Neuron (in vitro differentiated cells): ENCODE results near the gene WIPI1.
A peak's percentile ranks its signal among the peaks of the same experiment; 100 is the strongest.
"Not testable (repeated sequence)": the region's sequence is repeated elsewhere in the genome, so short reads cannot be mapped to it uniquely, and the experiment has no call there.

Experiments
- H2AFZ ChIP-seq: one replicate; pipeline ENCODE4 v1.6.1; 2013; ENCODE audit warnings: low read depth, mild to moderate bottlenecking, inconsistent platforms, low read length, moderate library complexity
- H3K27me3 ChIP-seq: one replicate; pipeline ENCODE4 v1.6.1; 2013; ENCODE audit warnings: low read length; ENCODE audit not compliant: insufficient read depth
- H3K36me3 ChIP-seq: one replicate; pipeline ENCODE4 v1.6.1; 2013; ENCODE audit warnings: low read length; ENCODE audit not compliant: insufficient read depth
- H3K4me1 ChIP-seq: one replicate; pipeline ENCODE4 v1.6.1; 2013; ENCODE audit warnings: low read length; ENCODE audit not compliant: insufficient read depth
- H3K4me3 ChIP-seq: 2 replicates; pipeline ENCODE4 v1.5.1; 2013; ENCODE audit warnings: mild to moderate bottlenecking, low read length, moderate library complexity
- H3K9me3 ChIP-seq: one replicate; pipeline ENCODE4 v1.6.1; 2013; ENCODE audit warnings: low read length

Gene WIPI1, protein sequence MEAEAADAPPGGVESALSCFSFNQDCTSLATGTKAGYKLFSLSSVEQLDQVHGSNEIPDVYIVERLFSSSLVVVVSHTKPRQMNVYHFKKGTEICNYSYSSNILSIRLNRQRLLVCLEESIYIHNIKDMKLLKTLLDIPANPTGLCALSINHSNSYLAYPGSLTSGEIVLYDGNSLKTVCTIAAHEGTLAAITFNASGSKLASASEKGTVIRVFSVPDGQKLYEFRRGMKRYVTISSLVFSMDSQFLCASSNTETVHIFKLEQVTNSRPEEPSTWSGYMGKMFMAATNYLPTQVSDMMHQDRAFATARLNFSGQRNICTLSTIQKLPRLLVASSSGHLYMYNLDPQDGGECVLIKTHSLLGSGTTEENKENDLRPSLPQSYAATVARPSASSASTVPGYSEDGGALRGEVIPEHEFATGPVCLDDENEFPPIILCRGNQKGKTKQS

GRCh38 chr17:68457168-68457538 is at the start of gene WIPI1:
TSS of gene WIPI1 (minus strand) at chr17:68457496. CDS start at chr17:68457421, 75 bp downstream.
- Histone ChIP-seq H3K4me3 (peak within 1 kb of the TSS; percentile 84), H2AFZ (peak within 1 kb of the TSS; percentile 71), H3K27me3 (no peaks in the 10 kb centered on the region), H3K9me3 (no peaks in the 10 kb centered on the region), H3K4me1 (peaks cover 33% of the 10 kb centered on the region), H3K36me3 (no peaks in the 10 kb centered on the region)

- H2AFZ ChIP-seq: no peak overlapping the region
- peaks cover 13% of the 10 kb centered on the region for H3K4me1 ChIP-seq
- H3K9me3 ChIP-seq: no peaks in the 10 kb centered on the region
- no peak overlapping the region for H3K4me3 ChIP-seq
- H3K27me3 ChIP-seq: no peaks in the 10 kb centered on the region
- H3K36me3 ChIP-seq: no peaks in the 10 kb centered on the region
Measured at GRCh38 chr17:68505951-68506350, 48.7 kb upstream of the WIPI1 start.

GRCh38 chr17:68501074-68501473 is 43.8 kb upstream of the WIPI1 start:
- H2AFZ ChIP-seq: no peak overlapping the region
- peaks cover 6% of the 10 kb centered on the region for H3K27me3 ChIP-seq
- no peaks in the 10 kb centered on the region for H3K4me1 ChIP-seq
- no peaks in the 10 kb centered on the region for H3K9me3 ChIP-seq
- no peak overlapping the region for H3K4me3 ChIP-seq
- H3K36me3 ChIP-seq: no peaks in the 10 kb centered on the region

- Histone ChIP-seq H3K4me1 (no peaks in the 10 kb centered on the region), H3K4me3 (no peak overlapping the region), H2AFZ (no peak overlapping the region), H3K27me3 (peaks cover 6% of the 10 kb centered on the region), H3K9me3 (no peaks in the 10 kb centered on the region), H3K36me3 (no peaks in the 10 kb centered on the region)
Measured at GRCh38 chr17:68499587-68499986, 42.3 kb upstream of the WIPI1 start.

GRCh38 chr17:68498479-68499326 is 41.4 kb upstream of the WIPI1 start:
- no peak overlapping the region for H2AFZ ChIP-seq
- no peaks in the 10 kb centered on the region for H3K9me3 ChIP-seq
- H3K4me1 ChIP-seq: no peaks in the 10 kb centered on the region
- H3K36me3 ChIP-seq: no peaks in the 10 kb centered on the region
- peaks cover 6% of the 10 kb centered on the region for H3K27me3 ChIP-seq
- no peak overlapping the region for H3K4me3 ChIP-seq

- peaks cover 6% of the 10 kb centered on the region for H3K27me3 ChIP-seq
- no peak overlapping the region for H3K4me3 ChIP-seq
- H3K36me3 ChIP-seq: no peaks in the 10 kb centered on the region
- no peaks in the 10 kb centered on the region for H3K9me3 ChIP-seq
- no peak overlapping the region for H2AFZ ChIP-seq
- no peaks in the 10 kb centered on the region for H3K4me1 ChIP-seq
Measured at GRCh38 chr17:68497885-68498319, 40.6 kb upstream of the WIPI1 start.

DNA sequence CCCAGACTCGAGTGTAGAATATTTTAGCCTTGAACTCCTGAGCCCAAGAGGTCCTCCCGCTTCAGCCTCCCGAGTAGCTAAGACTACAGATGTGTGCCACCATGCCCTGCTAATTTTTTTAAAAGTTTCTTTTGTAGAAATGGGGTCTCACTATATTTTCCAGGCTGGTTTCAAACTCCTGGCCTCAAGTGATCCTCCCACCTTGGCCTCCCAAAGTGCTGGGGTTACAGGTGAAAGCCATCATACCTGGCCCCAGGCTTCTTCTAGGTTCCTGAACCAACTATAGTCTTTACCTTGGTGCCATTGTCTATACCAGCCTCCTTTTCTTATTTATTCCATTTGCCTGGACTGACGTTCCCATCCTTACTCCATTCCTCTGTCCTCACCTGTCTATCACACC is 37.8 kb upstream of the WIPI1 start:
- no peaks in the 10 kb centered on the region for H3K9me3 ChIP-seq
- H3K27me3 ChIP-seq: peaks cover 6% of the 10 kb centered on the region
- no peak overlapping the region for H3K4me3 ChIP-seq
- no peak overlapping the region for H2AFZ ChIP-seq
- no peaks in the 10 kb centered on the region for H3K36me3 ChIP-seq
- H3K4me1 ChIP-seq: no peaks in the 10 kb centered on the region

- H3K4me3 ChIP-seq, H3K27me3 ChIP-seq, H3K36me3 ChIP-seq, H3K9me3 ChIP-seq, H3K4me1 ChIP-seq, H2AFZ ChIP-seq: not testable (repeated sequence)
Measured at GRCh38 chr17:68492394-68493054, 35.2 kb upstream of the WIPI1 start.

- no peak overlapping the region for H3K4me3 ChIP-seq
- no peak overlapping the region for H2AFZ ChIP-seq
- no peaks in the 10 kb centered on the region for H3K36me3 ChIP-seq
- H3K27me3 ChIP-seq: no peaks in the 10 kb centered on the region
- H3K9me3 ChIP-seq: no peaks in the 10 kb centered on the region
- H3K4me1 ChIP-seq: no peaks in the 10 kb centered on the region
Measured at GRCh38 chr17:68491381-68492231, 34.3 kb upstream of the WIPI1 start.

DNA sequence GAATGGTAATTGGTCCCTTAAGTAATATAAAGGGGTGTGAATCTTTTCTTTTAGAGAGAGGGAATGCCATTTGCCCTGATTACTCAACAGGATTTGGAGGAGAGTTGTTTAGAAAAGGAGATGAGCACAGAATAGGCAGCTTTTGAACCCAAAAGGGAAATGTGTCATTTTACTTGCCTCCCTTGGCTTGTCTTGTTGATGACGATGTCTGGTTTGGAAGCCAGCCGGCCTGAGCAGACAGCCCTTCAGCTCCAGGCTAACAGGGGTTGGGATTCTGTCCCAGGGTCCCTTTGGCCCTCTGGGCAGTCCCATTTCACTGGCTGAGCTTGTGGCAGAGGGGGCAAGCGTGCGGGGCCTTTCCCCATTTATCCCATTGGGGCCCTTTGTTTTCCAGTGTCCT is 32.6 kb upstream of the WIPI1 start:
- Histone ChIP-seq H3K4me1 (peaks cover 6% of the 10 kb centered on the region), H2AFZ (no peak overlapping the region), H3K27me3 (no peaks in the 10 kb centered on the region), H3K9me3 (no peaks in the 10 kb centered on the region), H3K36me3 (no peaks in the 10 kb centered on the region), H3K4me3 (no peak overlapping the region)

- peaks cover 4% of the 10 kb centered on the region for H3K9me3 ChIP-seq
- H3K36me3 ChIP-seq: no peaks in the 10 kb centered on the region
- no peaks in the 10 kb centered on the region for H3K27me3 ChIP-seq
- H3K4me1 ChIP-seq: peaks cover 20% of the 10 kb centered on the region
- H2AFZ ChIP-seq: no peak overlapping the region
- no peak overlapping the region for H3K4me3 ChIP-seq
Measured at GRCh38 chr17:68484458-68484857, 27.2 kb upstream of the WIPI1 start.

DNA sequence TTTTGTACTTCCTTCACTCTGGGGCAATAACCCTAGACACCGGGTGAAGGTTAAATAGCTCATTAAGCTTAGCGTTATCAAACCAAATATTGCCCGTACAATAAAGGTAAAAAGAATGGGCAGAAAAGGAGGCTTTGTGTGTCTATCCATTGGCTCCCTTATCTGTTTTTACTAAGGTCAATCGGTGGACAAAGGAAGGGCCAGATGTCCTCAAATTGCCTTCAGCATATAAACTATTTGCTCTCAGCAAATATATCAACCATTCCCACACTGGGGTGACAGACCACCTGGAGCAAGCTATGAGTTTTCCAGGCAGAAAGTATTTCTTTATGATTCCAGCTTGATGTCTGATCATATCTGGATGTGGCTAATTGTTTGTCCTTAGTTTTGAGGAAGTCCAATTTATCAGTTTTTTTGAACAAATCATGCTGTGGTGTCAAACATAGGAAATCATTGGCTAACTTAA is 25.3 kb upstream of the WIPI1 start:
- no peak overlapping the region for H3K4me3 ChIP-seq
- H3K36me3 ChIP-seq: no peaks in the 10 kb centered on the region
- peaks cover 20% of the 10 kb centered on the region for H3K4me1 ChIP-seq
- peaks cover 4% of the 10 kb centered on the region for H3K9me3 ChIP-seq
- no peaks in the 10 kb centered on the region for H3K27me3 ChIP-seq
- no peak overlapping the region for H2AFZ ChIP-seq
